NCI-H460 (cell line): Measurements from ENCODE around the gene C1QL1. TPM values are rescaled to one million over a fixed set of nuclear protein-coding genes. Genes with fewer than 3 reads are reported as not detected.

Experiments used
- DNase-seq: peaks from one replicate; pipeline ENCODE4 v3.0.0-alpha.2; 2016; ENCODE audit warnings: low read depth; ENCODE audit errors: extremely low read depth
- polyA plus RNA-seq: library from polyadenylated mRNA; depleted of rRNA; stranded (reverse); fragments of >200 nt; gene quantifications from 2 replicates; pipeline ENCODE4 v1.2.3, GENCODE V29; 2014; cell fraction: nucleus; rRNA removed
- total RNA-seq: library from RNA; depleted of rRNA; stranded (reverse); fragments of >200 nt; shearing (Covaris generic); gene quantifications from 2 replicates; pipeline ENCODE4 v1.2.3, GENCODE V29; 2014; rRNA removed

Gene C1QL1
- 0.72 and 0.84 TPM in 2 replicates for total RNA-seq
- 2.4 and 4.9 TPM in 2 replicates for polyA plus RNA-seq

DNA sequence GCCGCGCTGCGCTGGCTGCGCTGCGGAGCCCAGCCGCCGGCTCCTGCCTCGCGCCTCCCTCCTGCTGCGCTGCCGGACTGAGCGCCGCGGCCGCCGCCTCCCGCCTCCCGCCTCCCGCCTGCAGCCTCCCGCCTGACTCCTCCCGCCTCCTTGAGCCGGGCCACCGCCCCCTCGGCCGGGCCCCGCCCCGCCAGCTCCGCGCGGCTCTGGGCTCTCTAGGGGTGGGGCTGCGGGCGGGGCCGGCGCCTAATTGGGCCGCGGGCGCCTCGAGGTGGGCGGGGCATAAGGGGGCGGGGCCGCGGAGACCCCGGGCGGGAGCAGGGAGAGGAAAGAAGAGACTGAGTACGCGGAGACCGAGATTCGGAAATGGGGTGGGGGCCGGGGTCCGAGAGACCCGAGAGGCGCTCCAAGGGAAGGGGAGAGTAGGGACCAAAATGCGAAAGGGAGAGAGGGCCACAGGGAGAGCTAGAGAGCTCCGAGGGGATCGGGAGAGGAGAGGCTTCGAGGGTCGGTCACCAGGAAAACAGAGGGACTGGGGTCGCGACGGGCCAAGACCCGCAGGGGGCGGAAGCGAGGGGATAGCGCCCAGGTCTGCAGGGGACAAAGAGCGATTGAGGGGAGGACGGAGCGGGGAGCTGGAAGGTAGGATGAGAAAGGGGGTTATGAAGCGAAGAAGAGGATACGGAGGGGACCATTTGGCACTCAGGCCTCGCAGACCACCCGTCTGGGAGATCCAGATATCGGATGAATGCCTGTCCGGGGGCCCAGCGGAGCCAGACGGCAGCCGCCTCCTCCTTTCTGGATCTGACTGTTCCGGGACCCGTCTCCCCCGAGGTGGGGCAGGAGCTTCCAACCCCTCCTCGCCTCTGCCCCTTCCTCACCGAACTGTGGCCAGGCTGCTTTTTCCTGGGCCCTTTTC lies at the start of gene C1QL1:
C1QL1 (minus strand) TSS at position 79 of the 919 bp plus-strand sequence. CDS start 255 bp downstream, outside the sequence.
- DNase-seq = peak; percentile 92

DNA sequence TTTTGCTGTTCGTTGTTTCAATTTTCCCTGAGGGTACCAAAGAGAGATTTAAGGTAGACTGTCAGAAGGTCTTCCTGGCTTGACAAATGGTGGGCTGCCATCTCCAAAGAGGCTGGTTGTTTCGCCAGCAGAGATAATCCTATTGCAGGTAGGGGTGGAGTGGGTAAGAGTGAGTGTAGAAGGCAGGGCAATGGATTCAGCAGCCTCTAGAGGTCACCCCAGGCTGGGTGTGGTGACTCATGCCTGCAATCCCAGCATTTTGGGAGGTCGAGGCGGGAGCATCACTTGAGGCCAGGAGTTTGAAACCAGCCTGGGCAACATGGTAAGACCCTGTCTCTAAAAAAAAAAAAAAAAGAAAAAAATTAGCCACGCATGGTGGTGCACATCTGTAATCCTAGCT lies 48.7 kb upstream of the C1QL1 start:
- peak; percentile 18 for DNase-seq

DNA sequence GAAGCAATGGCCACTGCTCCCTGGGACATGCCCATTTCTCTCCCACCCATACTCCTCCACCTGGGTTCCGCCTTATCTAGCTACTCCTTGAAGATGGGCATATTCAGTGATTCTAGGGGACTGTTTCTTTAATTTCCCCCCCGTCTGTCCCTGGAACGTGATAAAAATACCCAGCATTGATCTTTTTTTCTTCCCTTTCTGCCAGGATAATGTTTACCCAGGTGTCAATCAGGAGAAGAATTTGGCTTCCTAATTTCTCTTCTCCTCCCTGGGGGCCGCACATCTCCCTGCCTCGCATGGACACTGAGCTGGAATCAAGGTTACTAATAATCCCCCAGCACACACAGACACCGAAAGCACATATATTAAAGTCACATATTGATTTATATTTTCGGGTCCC lies 48.1 kb upstream of the C1QL1 start:
- DNase-seq = no peak

GRCh38 chr17:45013021-45013997 lies 45.2 kb upstream of the C1QL1 start:
- no peak for DNase-seq

DNA sequence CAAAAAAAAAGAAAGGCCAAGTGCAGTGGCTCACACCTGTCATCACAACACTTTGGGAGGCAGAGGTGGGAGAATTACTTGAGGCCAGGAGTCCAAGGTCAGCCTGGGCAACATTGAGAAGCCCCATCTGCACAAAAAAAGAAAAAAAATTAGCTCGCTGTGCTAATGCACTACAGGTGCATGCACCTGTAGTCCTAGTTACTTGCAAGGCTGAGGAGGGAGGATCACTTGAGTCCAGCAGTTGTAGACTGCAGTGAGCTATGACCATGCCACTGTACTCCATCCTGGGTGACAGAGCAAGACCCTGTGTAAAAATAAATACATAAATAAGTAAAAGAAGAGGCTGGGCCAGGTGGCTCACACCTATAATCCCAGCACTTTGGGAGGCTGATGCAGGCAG lies 43.7 kb upstream of the C1QL1 start:
- no peak for DNase-seq

DNA sequence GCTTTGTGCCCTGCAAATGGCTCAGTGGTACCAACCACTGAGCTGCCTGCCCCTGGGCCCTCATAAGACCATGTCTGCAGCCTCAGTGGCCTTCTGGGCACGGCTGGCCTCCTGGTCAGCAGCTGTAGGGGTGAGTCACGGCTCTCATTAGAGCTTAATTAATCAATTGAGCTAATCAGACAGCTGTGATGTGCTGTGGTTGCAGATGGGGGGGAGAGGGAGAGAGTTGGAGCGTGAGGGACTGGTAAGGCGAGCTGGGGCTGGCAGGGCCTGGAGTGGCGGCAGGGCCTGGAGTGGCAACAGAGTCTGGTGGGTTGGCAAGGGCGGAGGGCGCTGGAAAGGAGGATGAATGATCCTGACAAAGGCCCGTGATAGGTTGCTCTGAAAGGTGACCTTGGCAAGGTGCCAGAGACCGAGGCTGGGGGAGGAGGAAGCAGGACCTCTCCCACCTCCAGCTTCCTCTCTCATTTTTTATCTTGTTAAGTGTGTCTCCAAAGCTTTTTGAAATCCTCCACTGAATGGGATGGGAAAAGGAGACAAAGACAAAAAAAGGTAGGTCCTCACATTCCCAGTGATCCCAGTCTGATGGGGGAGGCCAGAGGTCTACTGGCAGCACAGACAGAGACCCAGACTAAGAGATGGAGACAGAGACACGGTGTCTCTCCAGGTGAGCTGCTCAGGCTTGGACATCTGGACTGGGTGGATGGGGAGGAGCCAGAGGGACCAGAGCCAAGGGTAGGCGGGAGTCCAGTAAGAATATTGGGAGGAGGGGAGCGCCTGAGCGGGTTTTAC lies 41.8 kb upstream of the C1QL1 start:
- no peak for DNase-seq

- DNase-seq = no peak
These were observed 40.1 kb upstream of the C1QL1 start for GRCh38 chr17:45008216-45008615.

GRCh38 chr17:45006927-45007461 lies 38.9 kb upstream of the C1QL1 start:
- DNase-seq = no peak

DNA sequence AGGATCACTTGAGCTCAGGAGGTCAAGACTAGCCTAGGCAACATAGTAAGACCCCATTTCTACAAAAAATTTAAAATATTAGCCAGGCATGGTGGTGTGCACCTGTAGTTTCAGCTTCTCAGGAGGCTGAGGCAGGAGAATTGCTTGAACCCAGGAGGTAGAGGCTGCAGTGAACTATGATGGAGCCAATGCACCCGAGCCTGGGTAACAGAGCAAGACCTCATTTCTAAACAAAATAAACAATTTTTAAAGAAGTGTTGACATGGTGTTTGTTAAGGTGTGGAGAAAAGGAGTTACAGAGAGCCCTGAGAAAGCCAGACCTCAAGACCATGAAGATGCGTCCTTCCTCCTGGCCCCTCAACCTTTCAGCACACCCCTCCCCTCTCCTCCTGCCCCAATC lies 37.6 kb upstream of the C1QL1 start:
- DNase-seq = no peak

GRCh38 chr17:45004388-45004787 lies 36.3 kb upstream of the C1QL1 start:
- DNase-seq = no peak

DNA sequence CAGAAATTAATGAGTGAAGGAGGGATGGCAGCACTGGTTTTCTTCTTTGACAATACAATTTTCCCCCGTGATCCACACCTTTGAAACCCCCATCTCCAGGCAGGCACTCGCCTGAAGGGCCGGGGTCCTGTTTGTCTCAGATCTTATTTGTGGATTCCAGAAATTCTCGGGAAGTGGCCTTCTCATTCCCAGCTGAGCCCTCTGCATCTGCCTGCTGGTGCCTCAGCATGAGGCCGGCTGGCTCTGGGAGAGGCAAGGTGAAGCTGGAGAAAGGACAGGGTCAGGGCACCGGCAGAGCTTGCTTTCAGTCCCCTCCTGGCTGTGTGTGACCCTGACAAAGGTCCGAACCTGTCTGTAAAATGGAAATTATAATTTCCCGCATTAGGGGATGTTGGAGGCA lies 35.8 kb upstream of the C1QL1 start:
- no peak for DNase-seq

DNA sequence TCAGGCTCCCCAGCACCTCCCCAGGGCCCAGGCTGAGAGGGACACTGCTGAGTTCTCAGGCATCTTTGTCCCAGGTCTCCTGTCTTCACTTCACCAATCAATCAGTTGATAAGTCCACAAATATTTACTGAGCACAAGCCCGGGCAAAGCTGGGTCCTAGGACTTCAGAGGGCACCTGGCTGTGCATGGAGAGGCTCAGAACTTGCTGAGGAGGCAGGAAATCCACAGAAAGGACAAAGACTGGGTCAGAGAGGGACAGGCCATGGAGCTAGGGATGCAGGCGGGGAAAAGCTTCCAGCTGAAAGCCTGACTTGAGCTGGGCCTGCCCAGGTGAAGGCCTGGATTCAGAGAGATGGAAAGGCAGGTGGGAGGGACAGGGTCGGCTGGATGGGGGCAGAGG lies 33.2 kb upstream of the C1QL1 start:
- DNase-seq = no peak

DNA sequence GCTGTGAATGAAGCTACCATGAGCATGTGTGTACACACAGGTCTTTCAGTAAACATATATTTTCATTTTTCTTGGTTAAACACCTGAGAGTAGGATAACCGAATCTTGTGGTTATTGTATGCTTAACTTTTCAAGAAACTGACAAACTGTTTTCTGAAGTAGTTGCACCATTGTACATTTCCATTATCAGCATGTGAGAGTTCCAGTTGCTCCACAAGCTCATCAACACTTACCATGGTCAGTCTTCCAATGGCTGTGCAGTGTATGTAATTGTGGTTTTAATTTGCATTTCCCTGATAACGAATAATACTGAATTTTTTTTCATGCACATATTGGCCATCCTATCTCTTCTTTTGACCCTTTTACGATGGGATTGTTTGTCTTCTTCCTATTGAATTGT lies 31.3 kb upstream of the C1QL1 start:
- DNase-seq = no peak

GRCh38 chr17:44998646-44999045 lies 30.5 kb upstream of the C1QL1 start:
- DNase-seq = no peak

DNA sequence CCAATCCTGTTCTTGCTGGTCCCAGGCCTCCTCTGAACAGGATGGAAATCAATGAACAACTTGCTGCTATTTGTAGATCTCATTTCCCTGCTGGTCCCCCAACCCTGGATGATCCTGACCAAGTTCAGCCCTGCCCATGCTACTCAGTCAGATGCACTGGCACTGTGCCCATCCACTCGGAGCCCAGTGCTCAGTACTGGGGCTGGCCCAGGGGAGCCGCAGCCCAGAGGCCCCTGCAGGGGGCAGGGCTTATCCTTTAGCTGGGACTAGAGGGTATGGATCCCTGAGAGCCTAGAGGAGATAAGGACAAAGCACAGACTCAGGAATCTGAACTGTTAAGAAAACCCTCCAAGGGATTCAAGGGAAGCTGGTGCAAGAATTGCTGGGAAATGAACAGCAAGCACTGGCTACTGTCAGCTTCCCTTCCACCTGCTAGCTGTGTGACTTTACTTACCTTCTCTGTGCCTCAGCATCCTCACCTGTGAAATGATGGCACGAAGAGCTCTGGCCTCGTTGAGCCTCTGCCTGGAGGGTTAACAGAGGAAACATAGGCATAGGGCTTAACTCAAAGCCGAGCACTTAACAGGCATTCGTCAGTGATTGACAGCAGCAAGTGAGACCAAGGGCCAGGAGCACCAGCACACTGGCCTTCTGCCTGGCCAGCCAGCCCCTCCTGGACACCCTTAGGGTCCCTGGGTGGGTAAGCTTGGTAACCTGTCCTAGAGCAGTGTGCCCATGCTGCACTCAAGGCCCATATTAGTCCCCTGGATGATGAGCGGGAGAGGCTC lies 29.8 kb upstream of the C1QL1 start:
- DNase-seq = no peak

GRCh38 chr17:44996304-44996703 lies 28.2 kb upstream of the C1QL1 start:
- no peak for DNase-seq

DNA sequence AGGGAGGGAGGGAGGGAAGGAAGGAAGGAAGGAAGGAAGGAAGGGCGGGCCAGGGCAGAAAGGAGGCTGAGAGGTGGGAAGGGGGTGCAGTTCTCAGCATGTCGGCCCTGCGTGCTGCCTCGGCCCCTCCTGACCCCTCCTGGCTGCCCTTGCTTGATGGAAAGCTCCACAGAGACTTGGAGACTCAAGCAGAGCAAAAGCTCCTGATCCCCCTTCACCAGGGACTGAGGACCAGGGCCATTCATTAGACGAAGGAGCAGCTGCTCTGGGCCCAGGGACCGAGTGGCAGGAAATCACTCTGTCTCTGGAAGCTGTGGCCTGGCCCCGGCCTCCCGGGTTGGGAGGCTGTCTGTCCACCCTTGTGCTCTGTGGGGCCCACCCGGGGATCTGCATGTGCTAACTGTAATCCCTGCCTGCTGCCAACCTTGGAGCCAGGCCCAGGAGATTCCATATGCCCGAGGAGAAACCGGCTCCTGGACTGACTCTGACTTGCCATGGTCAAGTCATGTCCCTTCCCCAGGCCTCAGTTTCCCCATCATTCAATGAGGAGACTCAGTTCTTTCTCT lies 27.4 kb upstream of the C1QL1 start:
- DNase-seq = no peak

- DNase-seq = no peak
These were observed 24.3 kb upstream of the C1QL1 start for GRCh38 chr17:44992242-44992939.
